Tibial nerve (tissue), 4 donors: Measurements from ENCODE around the gene ARHGAP33.

ENCODE experiments used
- CTCF ChIP-seq, 5 experiments: fragments of 200-600 bp in 3 of 5; fragments of 450-650 bp in 2 of 5; sonication (generic) in 3 of 5; IDR thresholded peaks; one replicate each; pipeline ENCODE4 v1.5.1; 2016 to 2019; ENCODE audit warnings: antibody characterized with exemption in 5 of 5, mild to moderate bottlenecking in 3 of 5, moderate library complexity in 2 of 5
- EP300 ChIP-seq, 2 donors: sonication (generic); formaldehyde crosslinking; IDR thresholded peaks; one replicate each; pipeline ENCODE4 v1.6.1; 2017; ENCODE audit warnings: antibody characterized with exemption in 2 of 2, mild to moderate bottlenecking in 1 of 2
- POLR2A ChIP-seq, 2 donors: fragments of 450-650 bp; IDR thresholded peaks; one replicate each; pipeline ENCODE4 v1.6.1; 2017; ENCODE audit warnings: antibody characterized with exemption in 2 of 2, mild to moderate bottlenecking in 2 of 2, moderate library complexity in 2 of 2

GRCh38 chr19:35791814-35792279 lies 16.5 kb downstream of the ARHGAP33 start:
- TF ChIP-seq POLR2A (IDR thresholded peaks at IDR 0.05) (no peak), EP300 (IDR thresholded peaks at IDR 0.05) (no peak), CTCF (IDR thresholded peaks at IDR 0.05) (no peak)
